GM19468 (cell line): ENCODE results near the gene PKP1.

ENCODE experiments used
- ATAC-seq: cut with Tn5 transposase; IDR thresholded peaks from one replicate; pipeline ENCODE4 v1.9.1; 2021; ENCODE audit warnings: mild to moderate bottlenecking, moderate library complexity, moderate number of reproducible peaks; ENCODE audit not compliant: unreplicated experiment; ENCODE audit errors: extremely low read depth

PKP1 gene

DNA sequence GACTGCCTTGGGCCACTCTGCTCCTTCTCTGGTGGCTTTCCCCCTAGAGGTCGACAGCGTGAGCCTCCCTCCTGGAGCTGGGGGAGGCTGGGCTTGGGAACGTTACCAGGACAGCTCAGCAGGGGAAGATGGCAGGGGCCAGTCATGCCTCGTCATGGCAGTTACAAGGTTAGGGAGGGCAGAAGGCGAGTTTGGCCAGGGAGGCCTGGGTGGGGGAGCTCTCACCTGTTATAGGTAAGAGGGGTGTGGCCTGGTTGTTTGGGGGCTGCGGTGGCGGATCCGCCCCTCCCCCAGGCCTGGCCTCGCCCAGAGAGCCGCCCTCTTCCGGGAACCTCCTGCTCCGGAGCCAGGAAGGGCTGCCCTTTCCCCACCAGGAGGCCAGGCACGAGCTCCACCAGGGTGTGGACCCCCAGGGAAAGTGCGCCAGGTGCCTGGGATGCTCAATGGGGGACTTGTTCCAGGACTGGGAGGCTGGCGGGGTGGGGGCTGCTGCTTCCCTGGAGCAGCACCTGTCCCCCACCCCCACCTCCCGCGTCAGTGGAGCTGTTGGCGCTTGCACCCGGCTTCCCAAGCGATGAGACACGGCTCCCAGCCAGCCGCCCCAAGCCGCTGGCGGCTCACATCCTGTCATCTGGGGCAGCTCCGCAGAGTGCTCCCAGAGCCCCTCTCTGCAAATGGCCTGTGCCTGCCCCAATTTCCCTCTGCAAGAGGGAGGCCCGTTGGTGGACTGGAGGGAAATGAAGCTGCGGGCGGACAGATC is 23.6 kb upstream of the PKP1 start:
- ATAC-seq, result no peak

DNA sequence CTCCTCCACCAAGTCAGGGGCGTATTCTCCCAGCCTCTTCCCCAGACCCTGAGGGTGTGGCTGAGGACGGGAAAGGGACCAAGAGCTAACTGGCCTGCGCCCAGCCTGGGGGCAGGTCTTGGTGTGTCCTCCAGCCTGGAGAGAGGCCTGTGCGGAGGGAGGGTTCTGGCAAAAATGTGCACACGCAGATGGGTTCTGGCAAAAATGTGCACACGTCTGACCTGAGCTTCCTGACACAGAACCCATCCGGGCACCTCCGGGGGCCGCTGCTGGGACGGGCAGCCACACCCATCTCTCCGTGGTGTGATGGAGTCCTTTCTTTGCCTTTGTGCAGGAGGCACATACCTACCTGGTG is 23.1 kb upstream of the PKP1 start:
- no peak for ATAC-seq

DNA sequence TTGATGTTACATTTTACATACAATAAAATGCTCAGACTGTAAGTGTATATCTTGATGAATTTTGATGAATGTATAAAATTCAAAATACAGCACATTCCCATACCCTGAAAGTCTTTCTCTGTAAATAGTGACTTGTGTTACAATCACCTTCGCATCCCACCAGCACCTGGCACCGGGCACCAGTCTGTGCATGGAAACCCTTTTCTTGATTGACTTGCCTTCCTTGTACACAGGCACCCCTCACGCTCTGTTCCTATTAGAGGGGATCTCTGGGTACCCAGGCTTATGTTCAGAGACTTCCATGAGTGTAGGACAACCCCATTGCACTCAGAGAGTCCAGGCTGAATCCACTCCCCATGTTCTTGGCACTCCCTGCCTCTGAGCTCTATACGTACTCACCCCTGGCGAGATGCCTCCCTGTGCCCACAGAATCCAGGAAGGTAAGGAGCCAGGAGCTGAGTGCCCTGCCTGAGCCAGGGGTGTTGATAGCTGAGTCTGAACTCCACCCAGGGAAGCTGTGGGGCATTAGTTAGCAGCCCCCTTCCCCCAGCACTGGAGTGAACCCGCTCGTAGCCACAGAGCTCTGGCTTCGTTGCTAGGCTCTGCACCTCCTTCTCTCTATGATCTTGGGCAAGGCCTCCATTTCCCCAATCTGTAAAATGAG is 22.5 kb upstream of the PKP1 start:
- no peak for ATAC-seq

GRCh38 chr1:201261771-201262547 is 21.3 kb upstream of the PKP1 start:
- ATAC-seq, result no peak

DNA sequence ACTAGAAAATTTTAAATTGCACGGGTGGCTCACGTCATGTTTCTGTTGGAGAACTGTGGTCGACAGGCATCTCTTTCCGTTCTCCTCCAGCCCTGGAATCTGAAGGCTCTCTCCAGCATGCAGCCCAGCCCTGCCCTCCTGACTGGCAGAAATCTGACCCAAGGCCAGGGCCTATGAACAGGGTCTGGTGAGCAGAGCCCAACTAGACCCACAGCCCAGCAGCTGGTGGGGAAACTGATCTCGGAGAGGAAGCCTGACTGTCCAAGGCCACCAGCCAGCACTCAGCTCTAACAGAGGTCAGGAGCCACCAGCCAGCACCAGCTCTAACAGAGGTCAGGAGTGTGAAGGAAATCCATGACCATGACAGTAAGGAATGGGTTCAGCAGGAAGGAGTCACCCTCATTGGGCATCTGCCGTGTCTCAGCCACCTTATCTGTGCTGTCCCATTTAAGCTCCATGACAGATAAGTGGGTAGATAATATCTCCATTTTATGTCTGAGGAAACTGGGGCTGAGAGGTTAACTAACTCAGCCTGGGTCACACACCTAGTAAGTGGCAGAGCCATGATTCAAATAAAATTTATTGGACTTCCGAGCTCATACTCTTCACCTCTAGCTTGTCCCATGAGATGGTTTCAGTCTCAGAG is 20.2 kb upstream of the PKP1 start:
- no peak for ATAC-seq

- no peak for ATAC-seq
Measured at GRCh38 chr1:201264072-201264471, 19.2 kb upstream of the PKP1 start.

GRCh38 chr1:201264554-201264953 is 18.8 kb upstream of the PKP1 start:
- ATAC-seq, result no peak

DNA sequence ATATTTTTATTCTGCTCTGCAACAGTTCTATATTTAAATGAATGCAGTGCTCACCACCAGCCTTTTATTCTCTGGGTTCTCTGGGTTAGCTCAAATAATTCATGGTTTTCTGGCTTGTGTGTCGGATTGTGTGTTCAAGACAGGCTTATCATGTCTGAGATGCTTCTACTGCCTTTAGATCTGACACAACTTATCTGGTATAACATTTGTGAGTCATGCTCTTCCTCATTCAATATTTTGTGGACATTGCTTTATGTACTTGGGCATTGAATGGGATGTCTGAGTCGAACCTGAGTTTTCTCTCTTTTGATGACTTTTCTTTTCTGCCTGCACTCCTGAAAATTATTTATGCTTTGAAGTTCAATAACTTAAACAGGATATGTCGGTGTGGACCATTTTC is 17.6 kb upstream of the PKP1 start:
- ATAC-seq, result no peak

- no peak for ATAC-seq
Measured at GRCh38 chr1:201266276-201266675, 17.0 kb upstream of the PKP1 start.

DNA sequence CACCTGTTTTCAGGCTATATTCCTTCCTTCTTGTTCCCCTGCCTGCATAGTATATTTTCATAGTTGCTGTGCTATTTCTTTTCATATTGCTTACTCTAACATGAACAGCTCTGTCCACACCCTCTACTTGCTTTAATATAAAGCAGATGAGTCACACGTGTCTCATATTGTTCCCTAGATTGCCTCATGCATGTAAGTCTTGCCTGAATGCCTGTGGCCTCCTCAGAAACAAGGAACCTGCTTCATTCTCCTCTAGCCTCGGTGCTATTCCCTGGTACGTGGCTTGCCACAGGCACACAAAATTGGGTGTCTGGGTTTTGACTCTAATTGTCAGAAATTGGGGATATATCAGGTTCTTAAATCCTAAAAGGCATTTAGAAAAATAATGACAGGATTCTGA is 16.5 kb upstream of the PKP1 start:
- ATAC-seq, result no peak

DNA sequence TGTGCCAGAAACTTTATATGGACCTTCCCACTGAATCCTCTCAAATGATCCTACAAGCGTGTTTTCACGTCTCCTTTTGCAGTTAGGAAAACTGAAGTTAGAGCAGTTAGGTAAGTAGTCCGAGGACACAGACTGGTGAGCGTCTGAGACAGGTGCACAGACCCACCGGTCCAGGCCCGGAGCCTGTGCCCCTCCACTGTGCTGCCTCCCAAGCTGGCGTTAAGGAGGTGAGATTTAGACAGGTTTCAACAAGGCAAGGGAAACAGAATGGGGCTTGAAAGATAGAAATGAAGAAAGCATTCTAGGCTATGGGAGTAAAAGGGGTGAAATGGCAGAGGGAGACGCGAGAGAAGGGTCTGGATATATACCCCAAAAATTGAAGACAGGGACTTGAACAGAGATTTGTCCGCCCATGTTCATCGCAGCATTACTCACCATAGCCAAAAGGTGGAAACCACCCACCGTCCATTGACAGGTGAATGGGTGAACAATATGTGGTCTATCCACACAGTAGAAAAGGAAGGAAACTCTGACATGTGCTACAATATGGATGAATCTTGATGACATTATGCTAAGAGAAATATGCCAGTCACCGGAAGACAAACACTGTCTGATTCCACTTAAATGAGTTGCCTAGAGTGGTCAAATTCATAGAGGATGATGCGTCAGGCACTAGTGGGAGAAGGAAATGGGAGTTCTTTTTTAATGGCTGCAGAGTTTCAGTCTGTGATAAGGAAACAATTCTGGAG is 15.7 kb upstream of the PKP1 start:
- no peak for ATAC-seq

GRCh38 chr1:201268604-201269151 is 14.6 kb upstream of the PKP1 start:
- ATAC-seq, result no peak

DNA sequence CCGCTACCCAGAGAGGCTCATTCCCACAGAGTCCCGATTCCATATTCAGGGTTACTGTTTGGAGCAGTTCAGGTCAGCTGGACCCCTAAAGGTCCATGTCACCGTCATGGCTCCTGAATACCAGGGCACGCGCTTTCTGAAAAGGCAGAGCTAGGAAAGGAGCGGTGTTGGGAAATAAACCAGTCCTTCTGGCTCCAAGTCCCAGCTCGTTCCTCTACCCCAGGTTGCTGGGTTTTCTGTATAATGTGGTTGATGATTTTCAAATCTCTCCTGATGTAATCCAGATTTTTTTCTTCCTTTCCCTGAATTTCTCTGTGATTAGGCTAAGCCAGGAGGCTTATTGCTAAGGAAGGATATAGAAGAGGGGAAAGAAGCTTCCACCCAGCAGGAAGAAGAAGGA is 14.0 kb upstream of the PKP1 start:
- ATAC-seq, result no peak

GRCh38 chr1:201269900-201270410 is 13.4 kb upstream of the PKP1 start:
- ATAC-seq, result no peak

- ATAC-seq, result no peak
Measured at GRCh38 chr1:201270616-201271390, 12.5 kb upstream of the PKP1 start.

DNA sequence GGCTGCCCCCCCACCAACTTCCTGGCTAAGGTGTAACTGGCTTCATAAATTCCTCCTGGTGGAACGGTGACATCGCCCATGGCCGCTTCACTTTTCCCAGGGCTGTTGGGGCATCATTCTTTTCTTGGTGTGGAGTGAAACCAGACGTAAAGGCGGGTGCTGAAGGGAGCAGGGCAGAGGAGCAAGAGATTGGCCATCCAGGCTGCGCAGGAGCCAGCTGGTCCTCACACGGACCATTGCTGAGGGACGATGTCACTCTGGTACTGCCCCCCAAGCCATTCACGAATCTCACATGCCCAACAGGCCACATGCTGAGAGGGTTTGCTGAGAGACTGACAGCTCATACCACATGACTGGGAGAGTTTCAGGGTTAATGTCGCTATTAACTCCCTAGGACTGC is 10.5 kb upstream of the PKP1 start:
- no peak for ATAC-seq

DNA sequence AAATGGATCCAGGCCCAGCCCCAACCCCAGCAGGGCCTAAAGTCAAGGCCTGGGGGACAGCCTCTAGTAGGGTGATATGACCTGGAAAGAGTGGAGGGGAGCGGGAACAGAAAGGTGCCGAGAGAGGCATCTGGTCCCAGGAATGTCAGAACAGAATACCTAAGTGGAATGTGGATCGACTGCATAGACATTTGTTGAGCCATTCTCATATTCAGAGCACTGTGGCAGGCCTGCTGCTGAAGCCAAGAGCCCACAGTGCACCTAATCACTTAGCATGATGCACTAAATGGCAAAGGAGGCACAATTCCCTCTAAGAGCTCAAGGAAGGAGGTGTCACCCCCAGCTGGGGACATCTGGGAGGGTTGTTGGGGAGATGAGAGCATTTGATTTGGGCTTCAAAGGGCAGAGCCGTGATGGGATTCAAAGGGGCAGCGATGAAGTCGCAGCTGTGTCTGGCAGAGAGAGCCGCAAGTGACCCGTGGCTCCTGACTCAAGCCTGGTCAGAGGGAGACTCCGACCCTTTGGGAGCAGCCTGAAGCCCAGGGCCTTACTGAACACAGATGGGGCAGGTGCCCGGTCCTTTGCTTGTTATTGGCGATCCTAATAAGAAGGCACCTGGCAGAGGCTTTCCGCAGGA is 8.6 kb upstream of the PKP1 start:
- no peak for ATAC-seq

DNA sequence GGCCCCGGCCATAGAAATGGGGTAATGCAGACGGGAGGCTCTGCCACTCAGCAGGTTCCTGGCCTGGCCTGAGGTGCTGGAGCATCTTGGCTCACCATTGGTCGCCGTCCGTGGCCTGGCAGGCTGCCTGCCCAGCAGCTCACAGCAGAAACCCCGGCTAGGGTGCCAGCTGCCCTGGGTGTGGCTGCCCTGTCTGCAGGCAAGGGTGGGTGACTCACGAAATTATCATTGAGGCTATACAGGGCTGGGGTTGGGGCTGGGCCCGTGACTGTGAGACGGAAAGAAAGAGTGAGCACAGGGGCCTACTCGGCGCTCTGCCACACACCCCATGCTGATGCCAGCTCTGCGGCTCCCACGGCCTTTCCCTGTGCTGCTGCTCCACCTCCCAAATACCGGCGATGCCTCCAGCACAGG is 8.0 kb upstream of the PKP1 start:
- no peak for ATAC-seq
